H1 (cell line): ENCODE data around the gene SLC7A14. TPM values are rescaled to one million over a fixed set of nuclear protein-coding genes. Genes with fewer than 3 reads are reported as not detected.

Experiments
- CTCF ChIA-PET: fragments of 300-600 bp; sonication (Branson Sonifier 250); formaldehyde crosslinking; loops from one replicate; lab custom pipeline; 2021; ENCODE audit not compliant: partially characterized antibody; lab: Charles Lee
- POLR2A ChIA-PET: fragments of 300-600 bp; sonication (Branson Sonifier 250); formaldehyde crosslinking; loops from one replicate; lab custom pipeline; 2021; ENCODE audit warnings: inconsistent platforms; ENCODE audit not compliant: partially characterized antibody; lab: Charles Lee
- DNase-seq, 2 experiments: peaks; one replicate each; pipeline versions ENCODE4 v3.0.0 to v3.0.0-alpha.2; 2010 to 2022; ENCODE audit warnings: low spot score in 2 of 2, low read depth in 1 of 2, mixed read lengths in 1 of 2
- FAIRE-seq: peaks from 2 replicates; lab custom pipeline; 2011; peaks lifted over from hg19 to GRCh38; lab: Jason Lieb, UNC
- H2AFZ ChIP-seq: 2 replicates; pipeline ENCODE4 v1.8.1; 2012; ENCODE audit warnings: low read length, inconsistent platforms
- H2AK5ac ChIP-seq: 2 replicates; pipeline ENCODE4 v1.6.1; 2013; ENCODE audit warnings: low read depth, low read length
- H2BK120ac ChIP-seq: replicated peaks from 2 replicates; pipeline ENCODE3; 2013; ENCODE audit warnings: low read depth, low read length, inconsistent platforms
- H2BK12ac ChIP-seq: 2 replicates; pipeline ENCODE4 v1.6.1; 2013; ENCODE audit warnings: low read depth, low read length
- H2BK15ac ChIP-seq: 2 replicates; pipeline ENCODE4 v1.6.1; 2013; ENCODE audit warnings: low read length
- H2BK20ac ChIP-seq: 2 replicates; pipeline ENCODE4 v1.6.1; 2013; ENCODE audit warnings: low read length
- H2BK5ac ChIP-seq: 2 replicates; pipeline ENCODE4 v1.6.1; 2013; ENCODE audit warnings: low read depth, low read length
- H3K14ac ChIP-seq: 2 replicates; pipeline ENCODE4 v1.6.1; 2013; ENCODE audit warnings: inconsistent platforms; ENCODE audit not compliant: insufficient read length
- H3K18ac ChIP-seq: 2 replicates; pipeline ENCODE4 v1.6.1; 2013; ENCODE audit warnings: low read length; ENCODE audit errors: extremely low read depth
- H3K23ac ChIP-seq: 2 replicates; pipeline ENCODE4 v1.6.1; 2013; ENCODE audit warnings: inconsistent platforms; ENCODE audit not compliant: insufficient read length
- H3K23me2 ChIP-seq: 2 replicates; pipeline ENCODE4 v1.6.1; 2013; ENCODE audit warnings: low read depth, low read length
- H3K27ac ChIP-seq: 2 replicates; pipeline ENCODE4 v1.6.1; 2011; ENCODE audit warnings: low read depth, low read length, inconsistent platforms
- H3K27me3 ChIP-seq, 4 experiments: replicated peaks in 1 of 4; 1 replicate in 1 of 4; 2 replicates in 3 of 4; pipeline versions ENCODE4 v1.6.1 to v1.8.1; 2011 to 2013; ENCODE audit warnings: low read length in 3 of 4, mild to moderate bottlenecking in 3 of 4, inconsistent platforms in 2 of 4, mixed read lengths in 2 of 4, moderate library complexity in 1 of 4; ENCODE audit not compliant: control insufficient read depth in 3 of 4, insufficient read depth in 3 of 4; ENCODE audit errors: extremely low read depth in 1 of 4
- H3K36me3 ChIP-seq, 4 experiments: 2 replicates each; pipeline versions ENCODE4 v1.6.1 to v1.8.1; 2011 to 2013; ENCODE audit warnings: mild to moderate bottlenecking in 4 of 4, low read length in 3 of 4, moderate library complexity in 2 of 4, control low read depth in 1 of 4, inconsistent platforms in 1 of 4; ENCODE audit not compliant: insufficient read depth in 4 of 4, control insufficient read depth in 2 of 4
- H3K4ac ChIP-seq: replicated peaks from 2 replicates; pipeline ENCODE3; 2013; ENCODE audit warnings: low read length, low read depth, mixed read lengths, inconsistent platforms; ENCODE audit not compliant: insufficient read length
- H3K4me1 ChIP-seq, 4 experiments: replicated peaks in 1 of 4; 1 replicate in 1 of 4; 2 replicates in 3 of 4; pipeline versions ENCODE4 v1.6.1 to v1.8.1; 2011 to 2013; ENCODE audit warnings: low read length in 3 of 4, inconsistent platforms in 2 of 4, mixed read lengths in 1 of 4; ENCODE audit not compliant: insufficient read depth in 4 of 4, control insufficient read depth in 3 of 4
- H3K4me2 ChIP-seq, 2 experiments: 2 replicates each; pipeline versions ENCODE4 v1.6.1 to v1.8.1; 2011 to 2013; ENCODE audit warnings: low read depth in 2 of 2, low read length in 2 of 2, control low read depth in 1 of 2, inconsistent platforms in 1 of 2, mild to moderate bottlenecking in 1 of 2; ENCODE audit not compliant: insufficient read depth in 1 of 2
- H3K4me3 ChIP-seq, 4 experiments: fragments of 200-600, 300-600 bp in 1 of 4; sonication (generic), shearing (Covaris generic), sonication (Bioruptor Twin) in 1 of 4; 2 replicates each; pipeline versions ENCODE4 v1.5.1 to v1.8.1; 2011 to 2016; ENCODE audit warnings: low read length in 4 of 4, low read depth in 3 of 4, control low read depth in 2 of 4, inconsistent platforms in 2 of 4, mild to moderate bottlenecking in 2 of 4, mixed read lengths in 1 of 4, moderate library complexity in 1 of 4; ENCODE audit not compliant: insufficient read depth in 2 of 4; ENCODE audit errors: extremely low read depth in 1 of 4
- H3K56ac ChIP-seq: replicated peaks from 2 replicates; pipeline ENCODE3; 2013; ENCODE audit warnings: low read depth, mild to moderate bottlenecking, mixed read lengths, low read length, inconsistent platforms; ENCODE audit not compliant: insufficient read length
- H3K79me1 ChIP-seq: 2 replicates; pipeline ENCODE4 v1.6.1; 2013; ENCODE audit warnings: low read depth, low read length, control low read depth
- H3K79me2 ChIP-seq, 2 experiments: 2 replicates each; pipeline versions ENCODE4 v1.6.1 to v1.8.1; 2012 to 2013; ENCODE audit warnings: low read length in 2 of 2, mild to moderate bottlenecking in 2 of 2, inconsistent platforms in 1 of 2; ENCODE audit not compliant: insufficient read depth in 2 of 2, control insufficient read depth in 1 of 2
- H3K9ac ChIP-seq, 4 experiments: replicated peaks in 1 of 4; 1 replicate in 1 of 4; 2 replicates in 3 of 4; pipeline versions ENCODE4 v1.6.1 to v1.8.1; 2011 to 2013; ENCODE audit warnings: low read depth in 3 of 4, low read length in 3 of 4, control low read depth in 2 of 4, mild to moderate bottlenecking in 2 of 4, moderate library complexity in 2 of 4, inconsistent platforms in 1 of 4; ENCODE audit errors: extremely low read depth in 1 of 4
- H3K9me3 ChIP-seq, 2 experiments: 2 replicates each; pipeline versions ENCODE4 v1.6.1 to v1.8.1; 2012 to 2013; ENCODE audit warnings: mild to moderate bottlenecking in 2 of 2, moderate library complexity in 2 of 2, control low read depth in 1 of 2, inconsistent platforms in 1 of 2, low read depth in 1 of 2, low read length in 1 of 2, mixed read lengths in 1 of 2; ENCODE audit not compliant: insufficient read depth in 2 of 2
- H4K20me1 ChIP-seq, 2 experiments: replicated peaks in 1 of 2; 2 replicates each; pipeline versions ENCODE3 to v1.8.1; 2011 to 2013; ENCODE audit warnings: inconsistent platforms in 2 of 2, low read length in 2 of 2, mild to moderate bottlenecking in 1 of 2; ENCODE audit not compliant: insufficient read depth in 2 of 2, control insufficient read depth in 1 of 2
- H4K5ac ChIP-seq: 2 replicates; pipeline ENCODE4 v1.6.1; 2013; ENCODE audit warnings: low read length, low read depth, mixed read lengths, inconsistent platforms; ENCODE audit not compliant: insufficient read length
- H4K8ac ChIP-seq: 2 replicates; pipeline ENCODE4 v1.8.0; 2013; ENCODE audit warnings: mild to moderate bottlenecking, moderate library complexity, low read length, inconsistent platforms; ENCODE audit not compliant: insufficient read depth; ENCODE audit errors: extremely low read depth
- H4K91ac ChIP-seq: replicated peaks from 2 replicates; pipeline ENCODE3; 2013; ENCODE audit warnings: low read length, mixed read lengths, inconsistent platforms; ENCODE audit not compliant: insufficient read length
- RAD21 ChIP-seq, 2 experiments: IDR thresholded peaks in 1 of 2; conservative IDR thresholded peaks in 1 of 2; 2 replicates each; pipeline ENCODE4 v1.6.1; 2011; ENCODE audit warnings: low read depth in 2 of 2, low read length in 2 of 2, improper control_type of control experiment in 1 of 2, inconsistent platforms in 1 of 2, mild to moderate bottlenecking in 1 of 2, moderate library complexity in 1 of 2
- TAF1 ChIP-seq: IDR thresholded peaks from 2 replicates; pipeline ENCODE4 v1.6.1; 2011; ENCODE audit warnings: mild to moderate bottlenecking, low read depth, low read length
- WGBS, 2 experiments: shearing (Covaris generic) in 1 of 2; methylation state at CpG; one replicate each; pipeline versions ENCODE4 v1.1.6 to v1.1.7; 2013 to 2015; ENCODE audit warnings: low lambda C conversion rate in 2 of 2, mixed read lengths in 2 of 2, inconsistent platforms in 1 of 2, low coverage in 1 of 2, missing lambda C conversion rate in 1 of 2; ENCODE audit not compliant: insufficient replicate concordance in 2 of 2, insufficient coverage in 1 of 2, insufficient read length in 1 of 2; ENCODE audit errors: extremely low coverage in 1 of 2, missing lambda C conversion rate in 1 of 2; 5-methylcytosine and 5-hydroxymethylcytosine counted together
- polyA plus RNA-seq, 7 experiments: library from polyadenylated mRNA; depleted of rRNA in 3 of 7; stranded (reverse) in 5 of 7; unstranded in 2 of 7; fragments of >200 nt in 5 of 7; fragments of 200-250 nt in 2 of 7; gene quantifications; 1 replicate in 5 of 7; 2 replicates in 1 of 7; 4 replicates in 1 of 7; pipeline versions ENCODE4 v1.2.1 to v1.2.3, GENCODE V29; 2011 to 2013; ENCODE audit warnings: missing spikeins in 2 of 7, mixed read lengths in 2 of 7
- total RNA-seq: library from RNA; stranded (reverse); fragmentation: NEBNext Ultra II Directional; extraction: Animal tissue kit (Norgen Biotek cat#: 25700); gene quantifications from 2 replicates; pipeline ENCODE4 v1.2.1, GENCODE V29; 2021

Gene SLC7A14
- total and polyA plus RNA-seq, 2 of the 8 experiments (the other 6 are each of a cell fraction or from before 2014, with no cell fraction given): 0.21 to 0.95 TPM

DNA sequence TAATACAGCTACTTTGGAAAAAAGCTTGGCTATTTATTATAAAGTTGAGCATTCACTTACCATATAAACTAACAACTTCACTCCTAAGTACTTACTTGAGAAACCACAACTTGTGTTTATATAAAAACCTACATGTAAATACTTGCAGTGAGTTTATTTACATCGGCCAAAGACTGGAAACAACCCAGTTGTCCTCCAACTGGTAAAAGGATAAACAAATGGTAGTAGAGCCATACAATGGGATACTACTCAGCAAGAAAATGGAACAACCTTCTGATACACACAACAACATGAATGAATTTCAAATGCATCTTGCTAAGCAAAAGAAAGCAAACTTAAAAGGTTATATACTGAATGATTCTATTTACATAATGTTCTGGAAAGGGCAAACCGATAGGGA is 63.7 kb downstream of the SLC7A14 start:
- H2BK20ac ChIP-seq: no peak overlapping the region
- WGBS, 2 experiments: 85% methylated on average over 2 of the region's 2 CpGs; no CpG with 5 or more reads in 1 of the 2 experiments
- no peak overlapping the region for H3K4ac ChIP-seq
- no peaks in the 10 kb centered on the region for H3K4me1 ChIP-seq
- H3K36me3 ChIP-seq: no peaks in the 10 kb centered on the region
- H3K27ac ChIP-seq: no peak overlapping the region
- H2AFZ ChIP-seq: no peak overlapping the region
- H4K20me1 ChIP-seq: no peaks in the 10 kb centered on the region
- no peaks in the 10 kb centered on the region for H3K79me1 ChIP-seq
- H3K9ac ChIP-seq: no peak overlapping the region
- H2BK12ac ChIP-seq: no peak overlapping the region
- H3K79me2 ChIP-seq: no peaks in the 10 kb centered on the region
- ChIA-PET CTCF (interaction anchor here (1.0 kb wide), 1 partner anchor 108 kb away, joined by 4 read pairs; no protein-coding TSS in a partner anchor), POLR2A (no interaction called here)
- no peak overlapping the region for H3K4me3 ChIP-seq
- no peak overlapping the region for H4K5ac ChIP-seq
- no peak overlapping the region for H2BK15ac ChIP-seq
- H3K27me3 ChIP-seq: no peaks in the 10 kb centered on the region
- no peak overlapping the region for H2BK5ac ChIP-seq
- no peak overlapping the region for H3K23ac ChIP-seq
- no peak overlapping the region for H3K14ac ChIP-seq
- no peak overlapping the region for H3K56ac ChIP-seq
- H4K8ac ChIP-seq: no peak overlapping the region
- H3K4me2 ChIP-seq: no peak overlapping the region
- FAIRE-seq (no peak), DNase-seq (no peak)
- no peak overlapping the region for H2AK5ac ChIP-seq
- no peaks in the 10 kb centered on the region for H3K9me3 ChIP-seq
- no peak overlapping the region for H3K18ac ChIP-seq
- no peak overlapping the region for H2BK120ac ChIP-seq
- no peaks in the 10 kb centered on the region for H3K23me2 ChIP-seq
- H4K91ac ChIP-seq: no peak overlapping the region
- TF ChIP-seq TAF1 (no peak), RAD21 (IDR thresholded peaks at IDR 0.05 in 1 of 2, conservative IDR thresholded peaks at IDR 0.05 in 1 of 2; ENCODE audit: low read depth in 2 of 2, low read length in 2 of 2) (no peak)
